K562 (cell line): Measurements from ENCODE around the gene RASSF6. TPM values are rescaled to one million over a fixed set of nuclear protein-coding genes. Genes with fewer than 3 reads are reported as not detected.

Experiments used
- ATAC-seq: fragments of 200-7000 bp; cut with Tn5 transposase; 3 replicates; pipeline ENCODE4 v1.9.1; 2020; ENCODE audit warnings: moderate library complexity
- BruUV-seq: library from RNA; stranded (reverse); fragments of 400-500 nt; replicated peaks from 2 replicates; lab custom pipeline; 2021; lab: Mats Ljungman, UMichigan
- CTCF ChIA-PET: fragments of 300-600 bp; formaldehyde crosslinking; extraction: SDS; loops from one replicate; lab custom pipeline; 2021; ENCODE audit warnings: low intra/inter-chr PET ratio; lab: Yijun Ruan, JAX
- POLR2A ChIA-PET: fragments of 300-600, 350-650 bp; sonication (Branson Sonifier 250); formaldehyde crosslinking; extraction: SDS; loops from one replicate; lab custom pipeline; 2021; ENCODE audit warnings: antibody characterized with exemption, inconsistent platforms; lab: Yijun Ruan, JAX
- DNase-seq, 4 experiments: peaks; one replicate each; pipeline versions ENCODE4 v3.0.0 to v3.0.0-alpha.2; 2011 to 2018; ENCODE audit warnings: low spot score in 3 of 4, mixed read lengths in 3 of 4; ENCODE audit errors: extremely low read depth in 1 of 4
- FAIRE-seq: peaks from 2 replicates; lab custom pipeline; 2011; peaks lifted over from hg19 to GRCh38; lab: Jason Lieb, UNC
- H2AFZ ChIP-seq: 2 replicates; pipeline ENCODE4 v1.6.0; 2011; ENCODE audit warnings: low read depth, low read length, control low read depth, inconsistent platforms
- H3K27ac ChIP-seq: fragments of 200-600 bp; 3 replicates; pipeline ENCODE4 v1.8.0; 2011; ENCODE audit warnings: low read depth, mild to moderate bottlenecking, control low read depth, inconsistent platforms, low read length, moderate library complexity, mixed read lengths; ENCODE audit errors: extremely low read depth
- H3K27me3 ChIP-seq, 2 experiments: fragments of 300-600 bp in 1 of 2; 2 replicates in 1 of 2; 3 replicates in 1 of 2; pipeline versions ENCODE4 v1.6.0 to v1.8.0; 2011; ENCODE audit warnings: inconsistent platforms in 2 of 2, low read length in 2 of 2, mild to moderate bottlenecking in 1 of 2, mixed read lengths in 1 of 2, moderate library complexity in 1 of 2; ENCODE audit not compliant: control insufficient read depth in 2 of 2, insufficient read depth in 2 of 2
- H3K36me3 ChIP-seq: fragments of 300-600 bp; 3 replicates; pipeline ENCODE4 v1.8.0; 2011; ENCODE audit warnings: mild to moderate bottlenecking, low read length, inconsistent platforms; ENCODE audit not compliant: control insufficient read depth, insufficient read depth
- H3K4me1 ChIP-seq, 2 experiments: fragments of 200-600 bp in 1 of 2; replicated peaks in 1 of 2; 2 replicates in 1 of 2; 3 replicates in 1 of 2; pipeline versions ENCODE4 v1.5.1 to v1.8.0; 2011; ENCODE audit warnings: inconsistent platforms in 2 of 2, low read length in 2 of 2, mild to moderate bottlenecking in 1 of 2, mixed read lengths in 1 of 2, moderate library complexity in 1 of 2; ENCODE audit not compliant: control insufficient read depth in 2 of 2, insufficient read depth in 2 of 2
- H3K4me2 ChIP-seq: 2 replicates; pipeline ENCODE4 v1.6.1; 2011; ENCODE audit warnings: low read length, control low read depth, inconsistent platforms, mixed read lengths; ENCODE audit not compliant: insufficient read depth
- H3K4me3 ChIP-seq: fragments of 200-600 bp; sonication (generic), shearing (Covaris generic); 2 replicates; pipeline ENCODE4 v1.5.1; 2016; ENCODE audit warnings: control low read depth, inconsistent platforms
- H3K79me2 ChIP-seq: fragments of 200-600 bp; 3 replicates; pipeline ENCODE4 v1.8.0; 2011; ENCODE audit warnings: low read length, inconsistent platforms; ENCODE audit not compliant: control insufficient read depth, insufficient read depth
- H3K9ac ChIP-seq, 2 experiments: 2 replicates each; pipeline versions ENCODE4 v1.6.0 to v1.6.1; 2011; ENCODE audit warnings: low read depth in 2 of 2, low read length in 2 of 2, control low read depth in 1 of 2, inconsistent platforms in 1 of 2, mild to moderate bottlenecking in 1 of 2, mixed read lengths in 1 of 2; ENCODE audit not compliant: insufficient read depth in 1 of 2
- H3K9me1 ChIP-seq: one replicate; pipeline ENCODE4 v1.6.0; 2011; ENCODE audit warnings: inconsistent platforms, mild to moderate bottlenecking, low read length, moderate library complexity; ENCODE audit not compliant: control insufficient read depth, insufficient read depth
- H3K9me3 ChIP-seq: replicated peaks from 2 replicates; pipeline ENCODE4 v1.5.1; 2011; ENCODE audit warnings: low read depth, low read length, inconsistent platforms; ENCODE audit not compliant: control insufficient read depth, insufficient read depth
- H4K20me1 ChIP-seq: replicated peaks from 2 replicates; pipeline ENCODE4 v1.6.1; 2011; ENCODE audit warnings: low read length, inconsistent platforms, mixed read lengths; ENCODE audit not compliant: control insufficient read depth, insufficient read depth
- CBFA2T2 ChIP-seq: fragments of 450-650 bp; conservative IDR thresholded peaks from 2 replicates; pipeline ENCODE4 v1.6.1; 2017; ENCODE audit warnings: mild to moderate bottlenecking
- CBX5 ChIP-seq: IDR thresholded peaks from 2 replicates; pipeline ENCODE4 v1.6.1; 2014; ENCODE audit warnings: low read depth, borderline replicate concordance
- ETV1 ChIP-seq: fragments of 450-650 bp; conservative IDR thresholded peaks from 2 replicates; pipeline ENCODE4 v1.6.1; 2016; ENCODE audit warnings: missing genetic modification characterization, control low read depth, low read depth, missing compliant biosample characterization
- EWSR1 ChIP-seq: fragments of 450-650 bp; IDR thresholded peaks from 2 replicates; pipeline ENCODE4 v1.6.1; 2018; ENCODE audit warnings: borderline replicate concordance, mild to moderate bottlenecking, low read depth, moderate library complexity; ENCODE audit not compliant: partially characterized antibody
- EZH2 ChIP-seq: IDR thresholded peaks from 2 replicates; pipeline ENCODE4 v1.6.1; 2012; ENCODE audit warnings: low read depth, mild to moderate bottlenecking, inconsistent platforms, low read length, borderline replicate concordance
- PRPF4 ChIP-seq: fragments of 200-400 bp; formaldehyde crosslinking; IDR thresholded peaks from one replicate; pipeline ENCODE4 v1.6.1; 2017; ENCODE audit warnings: low read length, low read depth, mild to moderate bottlenecking; ENCODE audit not compliant: insufficient read depth, poor library complexity, severe bottlenecking
- SOX6 ChIP-seq: fragments of 450-650 bp; IDR thresholded peaks from 2 replicates; pipeline ENCODE4 v1.6.1; 2014; ENCODE audit warnings: mild to moderate bottlenecking
- TARDBP ChIP-seq: fragments of 450-650 bp; IDR thresholded peaks from 2 replicates; pipeline ENCODE4 v1.6.1; 2016
- XRCC4 ChIP-seq: IDR thresholded peaks from one replicate; pipeline ENCODE4 v1.6.1; 2011; ENCODE audit not compliant: insufficient read depth, insufficient read length; ENCODE audit errors: extremely low read depth
- ZBTB12 ChIP-seq: fragments of 250-450 bp; sonication (Bioruptor Pico); IDR thresholded peaks from 2 replicates; pipeline ENCODE4 v1.4.0; 2020
- ZNF134 ChIP-seq: fragments of 250-450 bp; sonication (Bioruptor Pico); conservative IDR thresholded peaks from 2 replicates; pipeline ENCODE4 v1.4.0; 2020
- ZNF311 ChIP-seq: fragments of 250-450 bp; sonication (Bioruptor Pico); IDR thresholded peaks from 2 replicates; pipeline ENCODE4 v1.4.0; 2020; ENCODE audit warnings: mild to moderate bottlenecking, moderate library complexity
- WGBS: fragments of 100-300 bp; shearing (Covaris generic); methylation state at CpG from one replicate; pipeline ENCODE4 v1.1.6; 2016; ENCODE audit warnings: low coverage, mixed read lengths; ENCODE audit not compliant: insufficient coverage; ENCODE audit errors: missing lambda C conversion rate; 5-methylcytosine and 5-hydroxymethylcytosine counted together
- in situ Hi-C: fragments of 300-500 bp; cut with MboI; formaldehyde crosslinking; loops from 4 replicates; pipeline ENCODE4 v1.15.0; 2018; ENCODE audit warnings: inconsistent platforms, mixed read lengths
- intact Hi-C: fragments of 100-400 bp; cut with micrococcal nuclease; formaldehyde crosslinking; loops from 2 replicates; pipeline ENCODE4 v1.14.2; 2022
- polyA plus RNA-seq, 8 experiments: library from polyadenylated mRNA; depleted of rRNA in 4 of 8; stranded (reverse) in 5 of 8; unstranded in 3 of 8; fragments of >200 nt; fragmentation: Nextera tagmentation in 2 of 8; fragmentation: Illumina TruSeq in 1 of 8; extraction: Ambion mirVana in 2 of 8; extraction: Trizol in 1 of 8; gene quantifications; 2 replicates each; pipeline versions ENCODE4 v1.2.1 to v1.2.3, GENCODE V29; 2011 to 2014; ENCODE audit warnings: inconsistent platforms in 1 of 8, missing spikeins in 1 of 8
- total RNA-seq, 7 experiments: library from RNA; depleted of rRNA in 6 of 7; stranded (reverse); fragments of >200 nt in 6 of 7; fragmentation: Illumina TruSeq in 2 of 7; extraction: Trizol in 2 of 7; gene quantifications; 2 replicates each; pipeline versions ENCODE4 v1.2.1 to v1.2.3, GENCODE V29; 2011 to 2021; ENCODE audit warnings: low replicate concordance in 1 of 7
- TF ChIP-seq, protein P1 (sequence below): fragments of 450-650 bp; IDR thresholded peaks from 2 replicates; pipeline ENCODE4 v1.6.1; 2017; ENCODE audit warnings: mild to moderate bottlenecking, moderate library complexity

RASSF6 gene
- total and polyA plus RNA-seq, 9 of the 15 experiments (the other 6 are each of a cell fraction or from before 2014, with no cell fraction given): under 0.01 to 0.25 (median 0.06) TPM; not detected in 1

DNA sequence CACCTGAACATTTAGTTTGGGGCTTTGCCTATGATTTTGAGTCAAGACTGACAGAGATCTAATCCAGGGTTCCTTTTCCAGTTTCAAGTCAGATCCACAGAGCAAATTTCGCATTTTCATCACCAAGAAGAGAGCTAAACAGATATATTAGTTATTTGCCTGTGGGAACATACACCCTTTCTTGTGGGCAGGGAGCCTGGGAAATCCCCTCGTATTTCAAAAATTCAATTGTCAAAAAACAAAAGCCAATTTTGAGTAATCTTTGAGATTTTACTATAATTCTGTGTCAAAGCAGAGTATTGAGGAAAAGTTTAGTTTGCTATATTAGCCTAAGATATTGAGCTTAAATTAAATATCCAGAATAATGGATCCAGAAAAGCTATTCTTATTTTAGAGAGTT is 82.1 kb downstream of the RASSF6 start:
- TF ChIP-seq CBX5 (no peak), SOX6 (no peak), TARDBP (no peak), ZBTB12 (CRISPR knock-in tag) (no peak), ETV1 (tag) (no peak), EZH2 (no peak), PRPF4 (no peak), CBFA2T2 (no peak), EWSR1 (no peak), ZNF311 (no peak), XRCC4 (no peak), ZNF134 (no peak)
- TF ChIP-seq, protein P1, sequence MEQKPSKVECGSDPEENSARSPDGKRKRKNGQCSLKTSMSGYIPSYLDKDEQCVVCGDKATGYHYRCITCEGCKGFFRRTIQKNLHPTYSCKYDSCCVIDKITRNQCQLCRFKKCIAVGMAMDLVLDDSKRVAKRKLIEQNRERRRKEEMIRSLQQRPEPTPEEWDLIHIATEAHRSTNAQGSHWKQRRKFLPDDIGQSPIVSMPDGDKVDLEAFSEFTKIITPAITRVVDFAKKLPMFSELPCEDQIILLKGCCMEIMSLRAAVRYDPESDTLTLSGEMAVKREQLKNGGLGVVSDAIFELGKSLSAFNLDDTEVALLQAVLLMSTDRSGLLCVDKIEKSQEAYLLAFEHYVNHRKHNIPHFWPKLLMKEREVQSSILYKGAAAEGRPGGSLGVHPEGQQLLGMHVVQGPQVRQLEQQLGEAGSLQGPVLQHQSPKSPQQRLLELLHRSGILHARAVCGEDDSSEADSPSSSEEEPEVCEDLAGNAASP: no peak
- TF ChIP-seq, all 486 proteins: peak for 0
- Histone ChIP-seq H2AFZ (no peak overlapping the region), H3K27ac (no peak overlapping the region), H3K4me1 (no peaks in the 10 kb centered on the region), H4K20me1 (no peaks in the 10 kb centered on the region), H3K27me3 (no peaks in the 10 kb centered on the region), H3K36me3 (no peaks in the 10 kb centered on the region), H3K9me3 (no peaks in the 10 kb centered on the region), H3K4me2 (no peak overlapping the region), H3K4me3 (no peak overlapping the region), H3K9ac (no peak overlapping the region), H3K9me1 (no peaks in the 10 kb centered on the region), H3K79me2 (no peaks in the 10 kb centered on the region)
- intact Hi-C loops: no loop called here
- in situ Hi-C loops: no loop called here
- no peak for DNase-seq
- FAIRE-seq: no peak
- ATAC-seq: no peak
- ChIA-PET CTCF (no interaction called here), POLR2A (no interaction called here)
- no TSS peak for BruUV-seq
- WGBS: 7% methylated on average over 2 of the region's 2 CpGs
